NCI-H187 treated with DMSO at 0.1 percent for 48 hours (cell line): ENCODE data around the gene SYTL4.
A peak's percentile ranks its signal among the peaks of the same experiment; 100 is the strongest.

ENCODE experiments used
- DNase-seq: peaks from one replicate; lab custom pipeline; 2025; lab: John Stamatoyannopoulos, UW

The SYTL4 gene

DNA sequence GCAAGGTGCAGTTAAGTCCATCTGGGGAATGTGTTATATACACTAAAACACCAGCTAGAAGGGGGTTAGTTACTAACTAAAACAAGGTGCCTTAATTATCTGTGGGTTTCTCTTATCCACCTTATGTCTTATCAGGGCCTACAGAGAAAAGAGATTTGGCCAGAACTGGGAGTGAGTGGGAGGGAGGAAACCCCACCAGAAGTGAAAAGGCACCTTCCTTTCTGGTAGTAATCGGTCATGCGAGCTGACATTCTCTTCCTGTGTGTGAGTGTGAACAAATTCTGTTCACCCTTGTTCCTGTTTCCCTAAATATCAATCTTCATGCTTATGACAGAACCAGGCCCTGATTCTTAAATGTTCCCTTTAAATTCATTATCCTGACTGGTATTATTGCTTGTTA is 44.4 kb downstream of the SYTL4 start:
- no peak for DNase-seq

DNA sequence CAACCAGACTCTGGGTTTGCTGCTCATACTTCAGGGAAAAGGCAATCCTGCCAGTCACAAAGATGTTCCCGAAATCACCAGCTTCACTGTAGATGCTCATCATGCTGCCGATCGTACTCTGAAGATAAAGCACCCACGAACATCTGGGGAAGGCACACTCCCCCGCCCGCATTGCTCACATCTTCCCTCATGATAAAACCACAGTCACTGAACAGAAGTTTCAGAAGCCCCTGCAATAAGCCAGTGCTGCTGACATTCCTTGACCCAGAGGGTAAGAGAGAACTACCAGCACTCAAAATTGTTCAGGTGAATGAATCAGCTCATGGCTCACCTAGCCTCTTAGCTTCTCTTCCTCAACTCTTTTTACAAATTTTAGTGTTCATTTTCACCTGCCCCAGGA is 44.8 kb downstream of the SYTL4 start:
- DNase-seq = no peak

DNA sequence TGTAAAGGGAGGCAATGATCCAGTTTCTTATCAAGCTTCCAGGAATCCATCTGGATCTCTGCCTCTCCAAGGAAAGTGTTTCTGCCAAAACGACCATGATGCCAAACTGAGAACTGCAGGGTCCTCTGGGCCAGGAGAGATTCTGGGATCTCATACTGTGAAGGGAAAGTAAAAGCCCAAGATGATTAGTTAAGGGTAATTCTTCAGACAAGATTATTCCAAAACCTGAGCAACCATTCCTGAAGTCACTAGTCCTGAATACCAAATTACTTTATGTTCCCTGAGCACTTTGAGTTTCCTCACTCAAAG is 46.0 kb downstream of the SYTL4 start:
- no peak for DNase-seq

DNA sequence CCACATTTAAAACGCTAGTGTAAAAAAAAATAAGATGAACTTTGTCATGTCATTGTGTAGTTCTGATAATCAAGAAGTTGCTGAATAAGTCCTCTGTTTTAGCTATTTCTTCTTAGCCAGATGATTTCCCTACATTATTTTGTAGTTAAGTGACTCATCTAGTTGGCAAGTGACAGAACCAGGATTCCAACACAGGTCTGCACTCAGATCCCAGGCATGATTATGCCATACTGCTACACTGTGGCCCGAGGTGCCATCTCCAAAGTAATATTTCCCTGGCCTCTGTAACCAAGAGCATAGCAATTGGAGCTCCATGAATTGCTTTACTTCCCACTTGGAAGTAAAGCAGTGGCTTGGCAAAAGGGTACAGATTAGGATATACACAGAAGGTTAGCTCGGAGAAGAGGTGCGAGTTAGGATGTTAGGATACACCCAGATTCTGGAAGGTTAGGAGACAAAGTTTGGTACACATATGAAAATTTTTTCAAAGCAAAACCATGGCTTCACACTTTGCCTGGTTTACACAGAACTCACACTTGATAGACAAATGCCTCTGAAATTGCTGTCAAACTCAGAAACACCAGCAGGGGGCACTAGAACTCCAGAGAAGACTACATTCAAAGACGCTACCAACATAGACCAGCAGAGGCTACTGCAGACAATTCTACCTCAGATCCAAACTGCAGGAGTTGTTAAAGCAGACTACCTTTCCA is 46.5 kb downstream of the SYTL4 start:
- DNase-seq = peak; percentile 5

DNA sequence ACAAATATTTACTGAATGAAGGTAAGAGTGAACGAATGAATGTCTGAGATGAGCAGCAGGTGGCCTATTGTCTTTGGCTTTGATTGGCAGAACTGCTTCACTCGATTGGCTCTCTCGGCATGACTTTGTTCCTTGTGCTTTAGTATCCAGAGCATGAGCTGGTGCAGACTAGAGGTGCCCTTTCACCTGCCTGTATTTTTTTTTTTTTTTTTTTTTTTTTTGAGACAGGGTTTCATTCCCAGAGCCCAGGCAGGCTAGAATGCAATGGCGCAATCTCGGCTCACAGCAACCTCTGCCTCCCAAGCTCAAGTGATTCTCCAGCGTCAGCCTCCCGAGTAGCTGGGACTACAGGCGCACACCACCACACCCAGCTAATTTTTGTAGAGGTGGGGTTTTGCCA is 49.0 kb downstream of the SYTL4 start:
- no peak for DNase-seq

DNA sequence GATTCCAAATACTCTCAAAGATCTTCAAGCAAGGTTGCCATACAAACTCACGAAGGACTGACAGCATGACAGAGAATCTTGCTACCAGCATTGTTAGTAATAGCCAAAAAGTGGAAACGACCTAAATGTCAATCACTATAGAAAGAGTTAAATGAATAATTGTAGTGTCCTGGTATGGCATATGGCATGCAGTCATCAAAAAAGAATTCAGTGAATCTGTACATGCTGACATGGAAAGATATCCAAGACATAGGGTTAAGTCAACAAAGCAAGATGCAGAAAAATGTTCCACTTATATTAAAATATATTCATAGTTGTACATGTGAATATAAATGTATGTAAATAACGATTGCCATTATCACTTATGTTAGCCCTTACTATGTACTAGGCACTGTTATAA is 50.3 kb downstream of the SYTL4 start:
- no peak for DNase-seq

DNA sequence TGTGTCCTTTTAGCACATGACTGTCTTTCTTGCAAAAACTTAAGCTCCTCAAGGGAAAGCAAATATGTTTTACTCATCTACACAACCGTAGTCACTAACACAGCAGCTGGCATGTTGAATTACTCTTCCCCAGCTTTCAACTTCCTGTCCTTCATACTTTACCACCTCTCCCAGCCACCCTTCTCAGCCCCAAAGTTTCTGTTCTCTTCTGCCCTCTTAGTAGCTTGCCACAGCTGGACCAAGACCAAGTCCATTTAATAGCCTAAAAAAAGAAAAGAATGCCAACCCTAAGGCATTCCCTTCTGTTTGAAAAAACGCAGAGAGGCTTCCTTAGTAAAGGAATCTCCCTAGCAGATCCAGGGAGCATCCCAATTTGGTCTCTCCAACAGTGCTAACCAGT is 51.2 kb downstream of the SYTL4 start:
- DNase-seq = no peak

DNA sequence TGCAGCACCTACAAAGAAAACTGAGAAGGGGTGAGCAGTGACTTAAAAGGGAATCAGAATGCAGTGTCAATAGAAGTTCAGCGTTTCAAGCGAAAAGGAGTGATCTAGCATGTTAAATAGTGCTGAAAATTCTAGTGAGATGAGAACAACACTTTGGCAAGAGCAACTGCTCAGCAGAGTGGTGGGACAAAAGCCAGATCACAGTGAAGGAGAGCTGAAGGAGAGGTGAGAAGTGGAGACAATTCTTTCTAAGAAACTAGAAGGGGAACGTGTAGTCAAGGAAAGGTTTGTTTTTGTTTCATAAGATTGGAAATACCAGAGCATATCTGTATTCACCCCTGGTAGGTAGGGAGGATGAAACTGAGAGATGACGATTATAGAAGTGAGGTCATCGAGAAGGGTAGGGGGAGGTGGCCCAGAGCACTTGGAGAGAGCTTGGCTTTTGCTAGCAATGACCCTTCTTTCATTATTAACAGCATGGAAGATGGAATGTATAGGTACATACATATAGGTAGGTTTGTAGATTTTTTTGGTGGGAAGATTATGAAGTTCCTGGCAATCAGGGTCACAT is 54.2 kb downstream of the SYTL4 start:
- DNase-seq = no peak

DNA sequence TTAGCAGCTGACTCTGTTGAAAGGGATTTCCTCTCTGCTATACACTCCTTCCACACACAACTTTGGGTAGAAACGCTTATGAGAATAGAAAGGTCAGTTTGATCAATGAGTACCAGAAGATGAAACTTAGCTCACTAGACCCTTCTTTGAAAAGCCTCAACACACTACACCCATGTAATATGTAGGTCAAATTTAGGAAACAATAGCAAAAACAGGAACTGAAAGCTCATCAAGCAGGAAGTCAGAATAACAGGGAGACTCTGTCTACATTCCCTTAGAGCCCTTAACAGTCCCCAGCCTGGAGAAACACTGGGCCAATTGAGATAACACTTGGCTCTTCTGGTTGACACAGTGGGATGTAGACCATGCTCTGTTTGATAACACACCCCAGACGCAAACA is 57.2 kb downstream of the SYTL4 start:
- no peak for DNase-seq

DNA sequence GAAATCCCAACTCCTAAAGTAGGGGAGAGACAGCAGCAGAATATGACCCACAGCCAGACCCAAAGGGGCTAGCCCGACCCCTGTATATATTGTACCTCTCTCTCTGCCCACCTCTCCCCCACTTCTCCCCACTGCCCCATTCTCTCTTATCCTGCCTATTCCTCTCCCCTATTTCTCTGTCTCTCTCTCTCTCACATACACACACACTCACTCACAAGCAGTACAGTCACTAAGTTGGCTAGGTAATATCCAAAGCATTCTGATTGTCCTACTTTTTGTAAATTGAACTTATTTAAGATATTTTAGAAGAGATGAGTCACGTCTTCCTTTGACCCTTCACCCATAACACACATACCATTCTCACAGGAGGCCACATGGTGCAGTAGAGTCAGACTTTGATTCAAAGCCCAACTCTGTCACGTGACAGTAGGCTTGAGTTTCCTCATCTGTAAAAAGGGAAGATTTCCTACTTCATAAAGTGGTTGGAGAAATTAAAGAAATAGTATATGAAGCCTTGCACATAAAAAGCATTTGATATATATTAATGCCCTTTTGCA is 58.4 kb downstream of the SYTL4 start:
- DNase-seq = no peak

DNA sequence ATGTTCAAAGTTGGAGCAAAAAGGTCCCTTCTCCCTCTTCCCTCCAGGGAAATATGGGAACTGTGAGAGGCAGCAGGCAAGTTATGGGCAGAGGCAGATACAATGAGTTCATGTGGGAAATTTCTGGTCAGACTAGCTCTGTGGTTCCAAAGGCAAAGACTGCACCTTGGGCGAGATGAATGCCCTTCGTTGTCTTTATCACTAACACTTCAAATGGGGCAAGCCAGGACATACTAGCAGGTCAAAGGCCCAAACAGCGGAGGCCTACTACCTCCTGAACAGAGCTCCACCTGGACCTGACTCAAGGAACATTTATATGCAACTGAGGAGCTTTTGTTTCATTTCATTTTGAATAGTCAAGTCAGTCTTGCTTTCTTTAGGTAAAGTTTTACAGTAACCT is 59.0 kb downstream of the SYTL4 start:
- no peak for DNase-seq

DNA sequence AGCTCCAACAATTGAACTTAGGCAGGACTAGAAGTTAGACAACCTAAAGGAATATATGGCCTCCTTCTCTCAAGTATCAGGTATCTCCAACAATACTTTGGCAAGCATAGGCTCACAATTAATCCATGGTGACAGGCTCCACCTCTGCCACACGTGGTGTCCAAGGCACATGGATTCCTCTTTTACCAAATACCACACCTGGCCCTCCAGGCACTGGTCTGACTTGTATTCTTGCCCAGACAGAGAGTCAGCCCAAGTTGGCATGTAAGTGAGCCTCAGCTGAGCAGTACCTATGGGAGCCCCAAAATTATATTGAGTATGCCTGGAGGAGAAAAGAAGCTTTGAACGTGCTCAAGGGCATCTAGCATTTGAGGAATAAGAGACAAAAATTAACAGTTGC is 68.3 kb downstream of the SYTL4 start:
- no peak for DNase-seq

DNA sequence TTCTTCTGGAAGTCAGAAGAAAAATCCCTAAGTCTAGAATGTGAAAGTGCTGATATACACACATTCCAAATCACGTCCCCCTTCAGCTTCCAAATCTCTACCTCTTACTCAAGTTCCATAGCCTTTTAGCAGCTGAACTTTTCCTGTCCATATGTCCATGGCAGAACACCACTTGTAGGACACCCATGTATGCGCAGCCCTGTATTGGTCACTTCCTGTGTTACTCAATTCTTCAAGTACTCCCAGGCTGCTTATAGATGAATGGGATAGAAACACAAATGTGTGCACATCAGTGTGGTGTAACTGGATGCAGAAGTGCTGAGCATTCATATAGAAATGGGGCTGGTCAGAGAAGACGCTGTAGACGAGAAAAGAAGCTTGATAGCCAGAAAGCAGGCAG is 69.1 kb downstream of the SYTL4 start:
- DNase-seq = no peak

DNA sequence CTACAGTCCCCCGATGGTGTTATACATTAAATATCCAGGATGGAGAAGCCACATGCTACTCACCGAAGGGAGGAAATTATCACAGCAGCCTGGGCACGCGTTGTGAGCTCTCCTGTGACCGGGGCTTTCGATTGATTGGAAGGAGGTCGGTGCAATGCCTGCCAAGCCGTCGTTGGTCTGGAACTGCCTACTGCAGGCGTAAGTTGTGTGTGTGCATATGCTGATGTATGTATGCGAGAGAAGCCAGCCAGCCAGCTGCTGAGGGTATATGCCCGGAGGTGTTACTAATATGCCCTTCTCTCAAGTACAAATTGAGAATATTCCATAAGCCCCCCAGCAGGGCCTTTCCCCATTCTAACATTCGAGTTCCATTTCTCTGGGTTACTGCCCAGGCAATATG is 69.8 kb downstream of the SYTL4 start:
- no peak for DNase-seq

DNA sequence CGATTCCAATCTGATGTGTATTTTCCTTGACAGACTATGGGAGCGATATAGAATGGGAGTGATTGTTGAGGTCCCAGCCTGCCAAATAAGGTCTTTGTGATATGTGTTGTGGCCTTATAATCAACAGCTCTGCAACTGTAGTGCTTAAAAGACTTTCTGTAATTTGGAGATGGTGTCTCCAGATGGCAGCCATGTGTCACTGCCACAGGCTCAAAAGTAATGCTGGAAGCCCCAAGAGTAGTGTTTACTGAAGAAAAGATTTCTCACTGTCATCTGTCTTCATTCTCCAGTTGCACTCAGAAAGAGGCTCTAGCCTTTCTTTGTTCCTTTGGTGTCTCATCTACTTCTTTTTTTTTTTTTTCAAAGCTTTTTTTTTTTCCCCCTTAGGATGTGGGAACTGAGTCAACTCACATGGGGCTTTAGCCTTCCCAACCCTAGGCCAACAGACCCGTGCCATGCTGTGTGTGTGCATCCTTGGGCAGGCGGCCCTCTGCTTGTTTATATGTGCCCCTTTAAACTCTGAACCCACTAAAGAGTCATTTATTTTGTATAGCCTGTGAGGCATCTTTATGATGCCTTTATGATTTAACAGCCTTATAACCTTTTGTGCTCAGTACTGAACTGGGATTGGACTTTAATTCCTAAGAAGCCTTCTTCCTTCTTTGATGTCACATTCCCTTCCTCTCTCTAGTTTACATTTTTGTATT is 72.3 kb downstream of the SYTL4 start:
- DNase-seq = no peak

DNA sequence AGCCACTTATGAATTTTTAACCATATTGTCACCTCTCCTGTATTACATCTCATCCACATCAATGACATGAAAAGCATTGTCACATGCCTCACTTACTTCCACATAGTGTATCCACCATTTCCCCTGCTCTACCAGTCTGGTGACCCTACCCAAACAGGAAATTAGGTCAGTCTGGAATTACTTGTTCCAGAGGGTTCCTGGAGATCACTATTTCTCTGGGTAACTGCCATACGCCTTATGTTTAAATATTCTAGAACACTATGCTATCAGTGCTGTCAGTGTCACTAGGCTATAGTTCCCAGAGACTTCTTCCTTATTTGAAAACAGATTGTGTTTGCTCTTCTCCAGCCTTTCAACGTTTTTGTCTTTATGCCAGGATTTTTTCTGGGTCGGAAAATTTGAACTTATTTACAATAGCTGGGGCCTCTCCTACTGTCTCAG is 73.0 kb downstream of the SYTL4 start:
- no peak for DNase-seq

DNA sequence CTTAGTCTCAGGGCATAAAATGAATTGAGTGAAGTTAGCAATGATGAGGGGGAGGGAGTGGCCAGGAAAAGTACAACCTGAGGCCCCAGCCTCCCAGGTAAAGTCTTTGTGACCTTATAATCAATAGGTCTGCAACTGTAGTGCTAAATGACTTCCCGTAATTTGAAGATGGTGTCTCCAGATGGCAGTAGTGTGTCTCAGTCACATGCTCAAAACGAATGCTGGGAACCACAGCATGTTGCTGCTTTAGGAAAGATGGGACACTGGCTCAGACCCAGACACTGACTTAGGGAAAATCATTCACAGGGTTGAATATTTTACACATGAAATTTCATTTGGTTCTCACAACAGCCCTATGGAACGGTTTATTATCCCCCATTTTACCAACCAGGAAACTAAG is 77.7 kb downstream of the SYTL4 start:
- DNase-seq = no peak

DNA sequence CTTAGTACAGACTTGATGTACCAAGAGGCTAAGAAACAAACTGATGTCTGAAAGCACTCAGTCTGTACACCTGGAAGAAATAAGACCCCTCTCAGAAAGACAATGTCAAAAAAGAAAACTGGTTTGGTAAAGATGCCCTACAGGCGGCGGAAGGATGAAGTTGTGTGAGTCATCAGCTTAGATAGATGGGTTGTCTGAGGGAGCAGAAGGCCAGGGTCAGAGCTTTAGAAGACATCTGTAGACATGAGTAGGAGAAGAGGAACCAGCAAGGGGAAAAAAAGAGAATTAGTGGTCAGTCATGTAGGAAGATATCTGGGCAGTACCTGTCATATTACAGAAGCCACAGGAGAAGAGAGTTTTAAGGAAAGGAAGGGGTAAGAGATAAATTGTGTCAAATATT is 79.7 kb downstream of the SYTL4 start:
- DNase-seq = no peak

DNA sequence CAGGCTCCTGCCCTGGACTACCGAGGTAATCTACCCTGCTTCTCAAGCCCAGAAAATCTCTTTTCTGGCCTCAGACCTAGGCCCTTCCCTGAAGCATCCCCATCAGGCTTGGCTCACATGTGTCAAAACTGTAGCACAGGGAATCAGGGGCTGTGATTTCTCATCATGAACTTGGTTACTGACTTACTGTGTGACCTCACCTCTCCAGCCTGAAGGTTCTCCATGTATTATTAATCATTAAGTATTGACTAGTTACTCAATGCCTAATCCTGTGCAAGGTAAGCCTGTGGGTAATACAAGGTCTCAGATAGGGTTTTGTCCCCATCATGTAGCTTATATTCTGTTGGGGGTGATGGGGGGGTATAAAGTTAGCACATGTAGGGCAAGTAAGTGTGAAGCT is 81.1 kb downstream of the SYTL4 start:
- no peak for DNase-seq

DNA sequence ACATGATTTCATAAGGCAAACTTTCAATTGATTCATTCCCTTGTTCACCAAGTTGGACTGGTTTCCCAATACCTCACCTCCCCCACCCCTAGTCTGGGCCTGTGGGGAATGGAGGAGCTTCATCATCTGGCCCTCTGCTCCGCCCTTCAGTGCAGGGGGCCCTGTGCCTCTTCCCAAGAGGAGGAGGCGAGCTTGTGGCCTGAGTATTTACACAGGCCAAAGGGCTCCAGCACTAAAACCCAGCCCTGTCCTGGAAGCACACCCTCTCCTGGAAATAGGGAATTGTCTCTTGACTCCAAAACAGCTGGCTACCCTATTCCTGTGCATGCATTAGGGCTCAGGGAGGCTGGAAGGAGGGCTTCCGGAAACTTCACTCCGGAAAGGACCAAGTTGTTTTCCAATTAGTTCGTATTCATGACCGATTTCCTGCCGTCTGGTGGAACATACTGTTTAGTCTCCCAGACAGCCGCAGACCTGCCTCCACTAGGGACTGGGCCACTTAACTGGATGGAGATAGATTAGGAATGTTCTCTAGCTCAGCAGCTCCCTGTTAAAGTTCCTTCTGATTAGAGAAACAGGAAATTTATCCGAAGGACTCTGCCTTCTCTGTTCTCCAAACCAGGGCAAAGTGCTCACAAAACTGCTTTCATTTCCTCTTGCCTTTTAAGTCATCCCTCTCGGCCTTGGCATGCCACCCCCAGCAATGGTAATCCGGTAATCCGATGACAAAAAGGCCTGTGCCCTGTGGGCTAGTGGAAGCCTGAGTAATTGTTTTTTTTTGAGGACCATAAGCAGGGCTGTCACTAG is 82.2 kb downstream of the SYTL4 start:
- DNase-seq = no peak

DNA sequence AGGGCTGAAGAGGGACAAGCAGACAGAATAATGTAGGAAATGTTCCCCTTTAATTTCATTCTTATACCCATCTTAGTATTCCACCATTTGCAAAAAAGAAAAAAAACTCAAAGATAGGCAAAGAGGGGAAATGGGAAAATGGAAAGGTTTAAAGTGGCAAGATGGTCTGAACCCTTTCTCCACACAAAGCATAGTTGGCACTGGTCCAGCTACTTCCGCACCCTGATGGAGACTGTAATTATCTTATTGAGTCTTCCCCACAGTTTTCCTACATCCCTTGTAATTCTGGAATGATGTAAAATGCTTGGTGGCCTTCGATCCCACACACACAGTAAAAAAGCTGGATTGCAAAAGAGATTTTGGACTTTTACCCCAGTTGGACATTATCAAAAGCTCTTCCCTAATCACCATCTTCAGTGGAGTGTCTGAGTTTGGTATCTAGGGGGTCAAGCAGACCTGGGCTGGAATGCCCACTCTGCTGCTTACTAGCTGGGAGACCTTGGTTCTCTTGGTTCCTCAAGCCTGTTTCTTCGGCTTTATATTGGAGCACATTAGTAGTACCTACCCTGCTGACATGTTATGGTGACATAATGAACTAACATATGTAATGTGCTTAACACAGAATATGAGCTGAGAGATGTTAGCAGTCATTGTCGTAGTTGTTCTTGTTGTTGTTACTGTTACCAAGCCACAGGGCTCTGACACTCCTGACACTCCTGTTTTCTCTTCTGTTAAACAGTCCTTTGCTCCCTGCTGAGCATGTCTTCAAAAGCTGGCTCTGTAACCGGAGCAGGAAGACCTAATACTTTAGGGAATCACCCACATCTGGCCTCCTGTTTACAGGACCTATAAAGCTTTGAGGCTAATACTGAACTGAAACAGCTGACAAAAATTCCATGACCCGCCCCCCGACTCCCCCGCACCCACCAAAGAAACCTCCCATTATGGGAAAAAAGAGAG is 83.2 kb downstream of the SYTL4 start:
- no peak for DNase-seq
